ENCODE results near the gene TTC17.
"Not testable (repeated sequence)": the region's sequence is repeated elsewhere in the genome, so short reads cannot be mapped to it uniquely, and the experiment has no call there.

TTC17 gene

DNA sequence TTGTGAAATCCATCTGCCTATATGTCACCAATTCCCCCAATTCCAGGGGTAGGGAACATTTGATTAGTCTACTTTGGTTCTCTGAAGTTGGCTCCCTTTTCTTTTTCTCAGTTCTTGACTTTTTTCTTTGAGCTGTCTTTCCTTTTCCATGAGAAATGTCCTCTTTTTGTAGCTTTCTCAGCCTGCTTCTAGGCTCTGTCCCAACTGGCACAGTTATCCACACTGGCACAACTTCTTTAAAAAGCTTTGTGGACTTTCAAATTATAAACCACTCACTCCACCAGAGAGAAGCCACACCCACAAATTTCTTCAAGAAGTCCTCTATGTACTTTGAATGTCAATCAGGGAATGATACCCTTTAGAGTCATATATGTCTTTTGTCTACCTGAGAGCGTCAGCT lies 100.5 kb downstream of the TTC17 start:
- DNase-seq, result no peak

DNA sequence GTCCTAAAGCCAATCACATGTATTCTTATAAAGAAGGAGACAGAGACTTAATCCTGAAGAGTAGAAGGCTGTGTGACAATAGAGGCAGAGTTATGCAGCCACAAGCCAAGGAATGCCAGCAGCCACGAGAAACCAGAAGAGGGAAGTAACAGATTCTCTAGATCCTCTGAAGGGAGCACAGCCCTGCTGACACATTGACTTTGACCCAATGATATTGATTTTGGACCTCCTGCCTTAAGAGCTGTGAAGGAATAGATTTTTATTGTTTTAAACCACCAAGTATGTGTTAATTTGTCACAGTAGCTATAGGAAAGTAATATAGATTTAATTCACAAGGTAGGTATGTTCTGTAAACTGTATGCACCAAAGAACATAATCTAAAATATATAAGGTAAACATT lies 103.6 kb downstream of the TTC17 start:
- DNase-seq, result no peak

DNA sequence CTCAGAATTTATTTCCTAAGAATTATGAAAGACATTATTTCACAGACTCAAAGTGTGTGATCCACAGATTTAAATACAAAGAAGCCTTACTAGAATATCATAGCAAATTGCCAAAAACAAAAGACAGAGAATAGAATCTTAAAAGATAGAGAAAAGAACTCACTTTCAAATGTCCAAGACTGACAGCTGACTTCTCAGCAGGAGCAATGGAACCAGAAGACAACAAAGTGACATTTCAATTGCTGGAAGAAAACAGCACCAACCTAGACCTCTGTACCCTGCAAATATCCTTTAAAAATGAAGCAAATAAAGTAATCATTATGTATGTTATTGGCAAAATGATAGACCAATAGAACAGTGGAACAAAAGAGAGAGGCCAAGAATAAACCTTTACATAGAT lies 109.2 kb downstream of the TTC17 start:
- DNase-seq, result no peak

DNA sequence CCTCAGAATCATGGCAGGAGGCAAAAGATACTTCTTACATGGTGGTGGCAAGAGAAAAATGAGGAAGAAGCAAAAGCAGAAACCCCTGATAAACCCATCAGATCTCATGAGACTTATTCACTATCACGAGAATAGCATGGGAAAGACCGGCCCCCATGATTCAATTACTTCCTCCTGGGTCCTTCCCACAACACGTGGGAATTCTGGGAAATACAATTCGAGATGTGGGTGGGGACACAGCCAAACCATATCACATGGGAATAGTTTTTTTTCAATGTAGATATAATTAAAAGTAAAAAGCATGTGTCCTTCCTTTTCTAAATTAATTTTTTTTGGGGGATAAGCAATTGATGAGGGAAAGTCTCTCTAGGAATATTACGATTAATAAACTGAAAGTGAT lies 118.8 kb downstream of the TTC17 start:
- DNase-seq, result not testable (repeated sequence)

DNA sequence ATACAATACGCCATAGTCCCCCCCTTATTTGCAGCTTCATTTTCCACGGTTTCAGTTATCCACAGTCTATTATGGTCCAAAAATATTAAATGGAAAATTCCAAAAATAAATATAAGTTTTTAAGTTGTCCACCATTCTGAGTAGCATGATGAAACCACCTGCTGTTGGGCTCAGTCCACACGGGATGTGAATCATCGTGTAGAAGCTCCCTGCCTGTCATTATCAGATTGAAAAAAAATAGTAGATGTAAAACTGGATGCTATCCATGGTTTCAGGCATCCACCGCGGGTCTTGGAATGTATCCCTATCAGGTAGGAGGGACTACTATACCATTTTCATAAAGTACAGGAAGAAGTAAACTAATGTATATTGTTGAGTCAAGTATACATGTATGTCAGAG lies 127.4 kb downstream of the TTC17 start:
- no peak for DNase-seq

DNA sequence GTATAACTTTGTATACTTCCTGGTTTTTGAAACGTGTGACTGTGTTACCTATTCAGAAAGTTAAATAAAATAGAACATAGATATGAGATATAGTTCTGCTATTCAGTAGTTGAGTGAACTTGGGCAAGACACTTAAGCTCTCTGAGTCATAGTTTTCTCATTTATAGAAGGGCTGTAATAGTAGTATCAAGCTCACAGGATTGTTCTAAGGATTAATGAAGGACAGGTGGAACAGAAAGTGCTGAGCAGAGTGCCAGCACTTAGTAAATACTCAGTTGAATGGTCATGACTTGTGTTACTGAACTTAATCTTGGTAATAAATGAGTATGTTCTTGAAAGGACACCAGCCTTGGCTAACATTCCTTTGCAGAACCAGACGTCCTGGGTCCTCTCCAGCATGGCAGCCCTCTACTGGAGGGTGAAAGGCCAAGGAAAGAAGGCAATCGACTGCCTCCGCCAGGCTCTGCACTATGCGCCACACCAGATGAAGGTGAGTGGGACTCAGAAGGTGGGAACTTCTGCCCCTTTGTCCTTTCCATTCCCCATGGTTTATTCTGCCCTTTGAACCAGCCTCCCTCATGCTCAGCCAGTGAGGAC lies 131.2 kb downstream of the TTC17 start:
- DNase-seq, result no peak

DNA sequence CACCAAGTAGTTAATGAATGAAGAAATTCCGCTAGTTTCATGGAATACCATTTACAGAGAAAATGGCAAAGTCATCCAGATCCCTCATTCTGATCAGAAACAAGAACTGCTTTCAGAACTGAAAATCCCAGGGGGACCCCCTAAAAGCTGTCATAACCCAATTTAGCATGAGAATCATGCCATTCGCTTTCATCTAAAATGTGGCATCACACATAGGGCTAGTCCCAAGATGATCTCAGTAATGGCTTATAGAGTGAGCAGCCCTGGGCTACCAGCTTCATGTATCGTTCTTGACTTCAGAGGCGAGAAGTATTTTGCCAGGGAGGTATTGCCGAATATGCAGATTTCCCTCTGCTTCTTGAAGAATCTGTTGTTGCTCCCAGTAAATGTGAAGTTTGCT lies 134.0 kb downstream of the TTC17 start:
- no peak for DNase-seq

DNA sequence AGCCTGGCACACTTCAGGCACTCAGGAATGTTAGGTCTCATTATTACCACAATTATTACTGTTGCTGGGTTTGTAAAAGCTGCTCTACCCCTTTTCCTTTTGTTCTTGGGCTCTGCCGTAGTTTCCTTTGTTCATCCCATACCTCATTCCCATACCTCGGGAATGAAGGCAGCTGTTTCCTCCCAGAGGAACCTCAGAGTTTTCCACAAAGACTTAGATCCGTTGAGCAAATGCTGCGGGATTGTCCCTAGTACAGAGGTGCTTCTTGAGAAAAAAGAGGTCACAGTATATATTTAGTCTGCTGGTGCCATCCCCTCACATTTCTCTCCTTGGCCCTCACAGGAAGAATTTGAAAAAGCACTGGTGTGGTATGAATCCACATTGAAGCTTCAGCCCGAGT lies 134.7 kb downstream of the TTC17 start:
- DNase-seq, result no peak

DNA sequence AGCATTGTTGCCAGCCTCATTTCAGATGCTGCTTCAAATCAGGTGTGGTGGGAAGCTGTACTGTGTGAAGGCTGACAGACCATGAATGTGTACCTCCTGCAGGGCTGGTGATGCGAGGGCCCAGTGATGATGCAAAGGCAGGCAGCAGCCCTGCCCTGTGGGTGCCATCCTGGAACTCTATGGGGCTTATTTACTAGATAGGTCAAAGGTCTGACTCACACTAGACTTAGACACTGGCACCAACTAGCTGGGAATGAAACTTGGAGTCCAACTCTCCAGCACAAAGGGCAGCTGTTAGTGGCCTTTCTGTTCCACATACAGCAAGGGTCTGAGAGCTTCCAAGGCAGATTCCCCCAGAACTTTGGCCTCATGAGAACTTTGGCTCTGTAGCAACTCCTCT lies 138.4 kb downstream of the TTC17 start:
- no peak for DNase-seq

DNA sequence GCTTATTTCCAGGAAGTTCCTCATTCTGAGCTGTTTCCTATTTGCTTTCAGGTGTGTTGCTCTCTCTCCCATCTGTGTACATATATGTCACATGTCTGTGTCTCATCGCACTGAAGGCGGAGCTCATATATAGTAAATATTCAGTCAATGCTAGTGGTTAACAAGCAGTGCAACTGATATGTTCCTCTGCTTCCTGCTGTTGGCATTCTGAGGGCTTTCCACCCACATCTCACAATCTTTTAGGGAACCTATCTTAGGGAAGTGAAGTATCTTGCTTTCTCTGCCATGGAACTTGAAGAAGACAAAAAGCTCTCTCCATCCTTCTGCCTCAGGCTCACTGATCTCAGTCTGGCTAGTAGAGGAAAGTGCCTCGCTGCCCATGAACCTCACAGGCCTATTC lies 139.8 kb downstream of the TTC17 start:
- no peak for DNase-seq

DNA sequence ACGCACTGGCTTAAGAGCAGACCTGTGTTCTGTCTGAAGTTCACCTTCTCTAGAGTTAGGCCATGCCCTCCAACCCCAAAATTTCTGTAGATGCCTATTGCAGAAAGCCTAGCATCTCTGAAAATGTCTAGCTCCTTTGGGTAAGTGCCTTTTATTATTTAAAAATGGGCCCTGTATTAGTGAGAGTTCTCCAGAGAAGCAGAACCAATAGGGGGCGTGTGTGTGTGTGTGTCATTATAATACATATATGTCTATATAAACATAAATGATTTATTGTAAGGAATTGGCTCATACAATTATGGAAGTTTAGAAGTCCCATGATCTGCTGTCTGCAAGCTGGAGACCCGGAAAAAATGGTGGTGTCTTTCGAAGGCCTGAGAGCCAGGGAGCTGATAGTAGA lies 144.7 kb downstream of the TTC17 start:
- no peak for DNase-seq

DNA sequence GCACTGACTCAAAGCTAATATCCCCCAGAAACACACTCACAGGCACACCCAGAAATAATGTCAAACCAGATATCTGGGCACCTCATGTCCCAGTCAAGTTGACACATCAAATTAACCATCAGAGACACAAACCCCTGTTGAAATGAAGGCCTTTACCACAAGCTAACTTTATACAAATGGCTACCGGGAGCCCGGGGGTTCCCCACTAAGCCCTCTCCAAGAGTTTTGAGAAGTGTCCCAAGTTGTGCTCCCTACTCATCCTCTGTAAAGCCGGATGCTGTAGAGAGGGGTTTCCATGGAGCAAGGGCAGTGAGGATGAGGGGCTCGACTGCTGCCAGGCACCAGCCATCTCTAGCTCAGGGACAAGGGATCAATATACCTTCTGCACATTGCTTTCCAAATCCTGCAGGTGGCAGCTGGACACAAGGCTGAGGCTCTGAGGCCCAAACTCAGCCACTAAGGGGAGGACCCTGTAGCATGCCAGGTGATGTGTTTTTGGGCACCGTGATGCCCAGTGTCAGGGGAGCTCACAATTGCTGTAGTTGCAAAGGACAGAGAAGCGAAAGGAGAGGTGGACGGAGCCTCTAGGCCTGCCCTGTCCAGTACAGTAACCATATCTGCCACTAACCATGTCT lies 145.7 kb downstream of the TTC17 start:
- no peak for DNase-seq

DNA sequence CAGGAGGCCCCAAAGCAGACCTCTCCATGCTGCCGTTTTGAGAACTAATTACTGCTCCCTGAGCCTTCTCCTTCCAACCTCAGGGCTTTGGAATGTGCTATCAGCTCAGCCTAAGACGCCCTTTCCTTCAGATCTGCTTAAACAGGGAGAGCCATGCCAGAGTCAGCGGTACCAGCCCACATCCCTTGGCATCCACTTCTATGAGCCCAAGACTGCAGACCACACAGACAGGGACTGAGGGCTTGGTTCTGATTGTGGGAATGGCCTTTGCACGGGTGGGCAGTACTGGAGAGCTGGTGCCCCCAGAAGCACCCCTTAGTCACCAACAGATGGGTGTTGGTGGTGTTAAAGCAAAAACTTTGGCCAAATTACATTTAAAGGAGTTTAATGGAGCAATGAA lies 146.5 kb downstream of the TTC17 start:
- DNase-seq, result no peak

DNA sequence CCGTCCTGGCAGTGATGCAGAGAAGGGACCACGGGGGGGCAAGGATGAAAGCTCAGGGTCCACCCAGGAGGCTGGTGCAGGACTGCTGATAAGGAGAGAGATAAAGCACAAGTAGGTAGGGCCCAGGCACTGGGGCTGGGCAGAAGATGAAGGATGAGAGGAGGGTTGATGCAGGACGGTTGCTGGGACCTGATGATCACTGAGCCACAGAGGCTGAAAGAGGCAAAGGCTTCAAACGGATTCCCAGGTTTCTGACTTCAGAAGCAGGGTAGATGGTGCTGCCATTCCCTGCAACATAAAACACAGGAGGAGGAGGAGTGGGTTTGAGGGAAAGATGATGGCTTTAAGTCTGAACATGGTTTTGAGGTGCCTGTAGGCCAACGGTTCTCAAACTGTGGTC lies 148.5 kb downstream of the TTC17 start:
- DNase-seq, result no peak

DNA sequence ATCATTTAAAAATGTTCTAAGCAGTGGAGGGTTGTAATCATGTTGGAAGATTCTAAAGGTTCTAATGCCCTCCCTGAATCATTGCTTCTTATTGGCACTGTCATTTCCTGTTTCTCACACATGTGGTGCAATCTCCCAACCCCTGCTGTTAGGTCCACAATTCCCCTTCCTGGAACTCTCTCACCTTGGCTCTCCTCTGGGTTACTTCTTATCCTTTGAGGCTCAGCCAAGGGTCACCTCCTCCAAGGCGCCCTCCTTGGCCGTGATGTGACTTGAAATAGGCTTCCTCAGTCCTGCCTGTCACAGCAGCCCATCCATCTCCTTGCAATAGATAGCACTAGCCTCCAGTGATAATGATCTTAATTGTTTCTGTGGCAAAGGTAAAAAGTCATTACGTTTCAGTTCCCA lies 149.8 kb downstream of the TTC17 start:
- DNase-seq, result no peak

DNA sequence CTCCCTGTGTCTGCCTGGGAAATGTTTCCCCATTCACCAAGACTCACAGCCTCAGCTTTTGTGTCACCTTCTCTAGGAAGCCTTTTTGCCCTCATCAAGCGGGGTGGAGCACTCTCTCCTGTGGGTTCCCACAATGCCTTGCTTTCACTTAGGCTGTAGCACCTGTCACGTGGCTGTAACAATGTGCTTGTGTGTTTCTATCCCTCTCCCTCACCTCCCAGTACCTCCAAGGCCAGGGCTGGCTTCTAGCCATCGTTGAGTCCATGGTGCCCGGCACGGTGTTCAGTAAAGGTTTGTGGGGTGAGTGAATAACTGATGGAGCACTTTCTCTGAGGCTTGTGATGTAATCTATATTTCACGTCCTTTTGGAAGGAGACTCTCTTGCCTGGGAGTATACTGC lies 153.2 kb downstream of the TTC17 start:
- no peak for DNase-seq

DNA sequence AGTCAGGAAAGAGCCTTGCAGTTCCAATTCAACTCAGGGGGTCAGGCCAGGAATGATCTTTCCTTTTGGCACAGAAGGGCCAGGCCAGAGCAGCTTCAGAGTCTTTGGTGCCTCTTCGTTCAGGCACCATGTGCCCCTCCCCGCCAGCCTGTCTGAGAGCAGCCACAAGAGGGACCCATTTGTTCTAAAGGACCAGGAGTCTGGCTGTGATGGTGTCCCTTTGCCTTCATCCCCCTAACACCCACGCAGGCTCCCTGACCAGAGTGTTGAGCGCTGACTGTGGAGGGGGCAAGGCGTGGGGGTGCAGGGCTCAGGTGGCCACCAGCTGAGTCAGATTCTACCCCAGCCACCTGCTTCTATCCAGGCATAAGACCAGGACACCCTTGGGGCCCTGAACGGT lies 156.4 kb downstream of the TTC17 start:
- DNase-seq, result no peak

DNA sequence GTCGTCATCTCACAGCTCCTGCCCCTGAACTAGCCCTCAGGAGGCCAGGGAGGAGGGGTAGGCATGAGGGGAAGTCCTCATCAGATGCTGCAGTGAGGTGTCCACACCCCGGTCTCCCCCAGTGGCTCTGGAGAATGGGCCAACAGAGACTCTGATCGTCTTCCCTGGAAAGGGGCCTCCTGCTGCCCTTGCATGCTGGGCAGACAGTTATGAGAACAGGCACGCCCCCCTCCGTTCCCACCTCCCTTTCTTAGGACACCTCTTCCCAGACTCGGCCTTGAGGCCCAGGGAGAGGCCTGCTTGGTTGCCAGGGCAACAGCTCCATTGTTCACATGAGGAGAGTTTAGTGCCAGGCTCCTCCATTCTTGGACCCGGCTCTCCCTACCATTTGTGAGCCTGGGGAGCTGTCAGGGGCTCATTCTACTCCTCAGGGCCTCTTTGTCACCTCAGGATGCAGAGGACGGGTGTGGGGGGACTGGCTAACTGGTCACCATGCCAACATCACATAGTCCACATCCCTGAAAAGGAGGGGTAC lies 157.7 kb downstream of the TTC17 start:
- no peak for DNase-seq

DNA sequence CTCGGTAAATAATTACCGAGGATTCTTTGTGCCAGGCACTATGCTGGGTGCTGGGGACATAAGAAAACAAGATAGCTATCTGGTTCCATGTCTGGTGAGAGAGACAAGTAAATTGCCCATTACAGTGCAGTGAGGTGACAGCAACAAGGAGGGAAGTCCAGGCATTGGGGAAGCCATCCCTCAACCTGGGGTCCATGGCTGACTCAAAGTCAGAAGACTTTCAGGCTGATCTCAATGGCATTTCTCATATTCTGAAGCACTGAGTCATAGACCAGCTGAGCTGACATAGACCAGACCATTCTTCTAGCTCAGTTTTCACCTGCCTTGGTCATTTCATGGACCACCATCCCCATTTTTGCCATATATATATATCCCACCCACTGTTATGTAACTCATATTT lies 158.8 kb downstream of the TTC17 start:
- DNase-seq, result no peak

DNA sequence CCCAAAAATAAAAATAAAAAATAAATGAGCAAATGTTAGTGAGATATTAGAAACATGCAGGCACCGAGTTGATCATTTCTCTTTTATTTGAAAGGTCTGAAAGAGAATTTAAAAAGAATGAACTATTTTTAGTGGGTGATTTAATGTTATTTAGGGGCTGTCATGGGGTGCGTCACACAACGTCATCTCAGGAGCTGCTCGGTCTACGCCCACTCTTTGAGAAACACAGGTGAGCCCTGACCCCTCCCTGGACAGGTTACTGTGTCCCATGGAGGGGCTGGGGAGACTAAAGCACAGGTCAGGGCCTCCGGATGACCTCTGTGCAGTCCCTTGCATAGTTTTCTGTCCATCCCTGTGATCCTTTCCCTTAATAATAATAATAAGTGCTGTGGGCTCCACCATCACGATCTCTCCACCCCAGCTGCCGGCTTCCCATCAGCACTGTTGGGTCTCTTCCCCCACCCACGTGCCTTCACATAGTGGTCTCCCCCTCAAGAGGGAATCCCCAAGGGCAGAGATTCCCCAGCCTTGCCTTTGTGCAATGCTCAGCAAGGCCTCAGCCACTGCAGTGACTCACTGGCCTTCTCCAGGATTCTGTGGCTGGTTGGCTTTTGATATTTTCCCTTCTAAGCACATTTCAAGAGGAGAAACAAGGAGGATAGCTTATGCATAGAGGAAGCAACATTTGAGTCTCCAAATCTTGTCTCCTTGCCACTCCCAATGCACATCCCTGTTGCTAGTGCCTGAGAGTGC lies 159.9 kb downstream of the TTC17 start:
- no peak for DNase-seq

DNA sequence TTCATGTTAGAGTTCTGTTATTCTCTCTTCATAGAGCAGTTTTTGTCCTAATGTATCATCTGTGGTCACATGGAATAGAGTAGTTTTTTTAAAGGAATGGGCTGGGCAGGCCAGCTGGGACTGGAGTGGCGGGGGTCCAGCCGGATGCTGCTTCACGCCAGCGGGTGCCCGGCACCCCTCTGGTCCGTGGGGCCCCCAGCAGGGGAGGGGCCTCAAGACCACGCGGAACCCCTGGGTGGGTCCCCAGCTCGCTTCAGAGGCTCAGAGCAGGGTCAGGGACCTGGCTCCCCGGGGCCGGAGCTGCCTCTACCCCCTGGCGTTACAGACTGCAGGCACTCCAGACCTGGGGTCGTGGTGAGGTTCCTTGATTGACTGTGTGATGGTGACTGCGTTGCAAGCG lies 162.8 kb downstream of the TTC17 start:
- DNase-seq, result no peak

DNA sequence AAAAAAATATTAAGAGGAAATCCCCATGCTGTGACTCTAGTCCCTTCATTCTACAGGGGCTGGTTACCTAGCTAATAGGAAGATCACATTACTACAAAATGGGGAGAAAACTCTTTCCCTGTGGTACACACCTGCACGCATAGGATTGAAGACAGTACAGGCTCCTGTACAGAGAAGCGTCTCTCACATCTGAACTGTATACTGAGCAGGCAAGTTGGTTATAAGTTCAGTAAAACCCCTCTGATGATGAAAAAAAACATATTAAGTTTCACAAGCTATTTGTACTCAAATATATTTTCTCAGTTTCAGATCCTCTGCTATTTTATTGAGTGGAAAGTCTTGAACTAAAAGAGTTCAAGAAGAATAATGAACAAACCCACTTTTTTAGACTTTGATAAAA lies 164.9 kb downstream of the TTC17 start:
- DNase-seq, result no peak

DNA sequence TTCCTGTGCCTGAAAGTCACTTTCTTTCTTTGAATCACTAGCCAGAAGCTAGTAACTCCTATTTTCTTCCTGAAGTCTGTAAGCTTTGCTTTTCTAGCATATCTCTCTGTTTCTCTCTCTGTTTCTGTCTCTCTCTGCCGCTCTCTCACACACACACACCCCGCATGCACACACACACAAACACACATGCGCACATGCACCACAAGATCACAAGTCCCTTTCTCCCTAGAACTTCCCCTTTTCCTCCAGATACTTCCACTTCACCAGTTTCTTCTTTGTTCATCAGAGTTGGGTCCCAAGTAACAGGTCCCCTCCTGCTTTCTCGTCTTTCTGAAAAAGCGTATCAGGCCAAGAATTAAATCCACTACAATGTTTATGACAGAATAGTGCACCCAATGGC lies 173.3 kb downstream of the TTC17 start:
- no peak for DNase-seq

DNA sequence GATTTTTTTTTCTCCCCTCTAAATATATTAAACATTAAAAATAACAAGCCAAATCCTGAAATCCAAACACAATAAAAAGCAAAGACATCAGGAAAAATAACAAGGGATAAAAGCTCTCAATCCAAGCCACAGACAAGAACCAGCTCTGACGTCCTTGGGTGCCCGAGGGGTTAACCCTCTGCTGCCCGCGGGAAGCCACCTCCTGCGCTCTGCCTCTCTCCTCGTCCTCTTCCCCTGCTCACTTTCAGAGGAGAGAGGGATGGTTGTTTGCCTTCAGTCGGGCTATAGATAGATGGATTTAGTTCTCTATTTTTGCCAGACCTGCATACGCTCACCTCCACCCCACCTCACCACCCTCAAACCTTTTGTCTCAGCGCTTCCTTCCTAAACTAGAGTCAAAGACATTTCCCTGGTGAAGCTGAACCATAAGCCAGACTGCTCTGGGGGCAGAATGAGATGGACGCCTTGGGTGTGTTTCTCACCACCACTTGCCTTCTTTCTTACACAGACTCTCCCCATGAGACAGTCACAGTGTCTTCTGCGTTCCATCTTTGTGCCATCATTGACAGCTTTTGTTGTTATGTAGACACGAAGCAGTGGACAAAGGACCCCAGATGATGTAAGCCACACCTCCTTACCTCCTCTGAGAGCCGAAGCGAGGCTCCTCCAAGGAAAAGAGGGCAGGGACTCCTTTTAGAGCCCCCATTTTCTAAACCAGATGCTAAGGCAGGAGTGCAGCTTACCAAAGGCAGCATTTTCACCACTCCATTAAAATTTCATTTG lies 179.3 kb downstream of the TTC17 start:
- DNase-seq, result no peak

Measured in activated gamma-delta T cell treated with Interleukin-2 at 50 U/mL for 16 hours (primary cell).